GM23338 (cell line): ENCODE data around the gene ERRFI1. TPM values are rescaled to one million over a fixed set of nuclear protein-coding genes. Genes with fewer than 3 reads are reported as not detected.

ENCODE experiments used
- ATAC-seq: fragments of 200-7000 bp; cut with Tn5 transposase; 3 replicates; pipeline ENCODE4 v1.9.1; 2020
- DNase-seq: peaks from one replicate; pipeline ENCODE4 v3.0.0-alpha.2; 2015; ENCODE audit warnings: low spot score
- H2AFZ ChIP-seq: fragments of 200-600 bp; sonication (generic); 2 replicates; pipeline ENCODE4 v1.8.0; 2016; ENCODE audit warnings: antibody characterized with exemption, mild to moderate bottlenecking, moderate library complexity
- H3F3A ChIP-seq: fragments of 200-600 bp; sonication (generic); replicated peaks from 2 replicates; pipeline ENCODE4 v1.8.0; 2017; ENCODE audit warnings: antibody characterized with exemption, mixed run types, low read depth
- H3K27ac ChIP-seq: fragments of 200-600 bp; sonication (generic); 2 replicates; pipeline ENCODE4 v1.6.1; 2016; ENCODE audit warnings: low read depth
- H3K27me3 ChIP-seq: fragments of 200-600 bp; sonication (generic); 2 replicates; pipeline ENCODE4 v1.8.0; 2016; ENCODE audit warnings: mild to moderate bottlenecking, mixed run types, moderate library complexity; ENCODE audit not compliant: insufficient read depth
- H3K36me3 ChIP-seq: fragments of 200-600 bp; sonication (generic); 2 replicates; pipeline ENCODE4 v1.8.0; 2016; ENCODE audit warnings: mild to moderate bottlenecking; ENCODE audit not compliant: insufficient read depth
- H3K4me1 ChIP-seq: fragments of 200-600 bp; sonication (generic); 2 replicates; pipeline ENCODE4 v1.8.0; 2016; ENCODE audit warnings: mild to moderate bottlenecking, moderate library complexity; ENCODE audit not compliant: insufficient read depth
- H3K4me2 ChIP-seq: fragments of 200-600 bp; sonication (generic); 2 replicates; pipeline ENCODE4 v1.7.1; 2017; ENCODE audit warnings: mixed run types
- H3K4me3 ChIP-seq: fragments of 200-600 bp; sonication (generic); 2 replicates; pipeline ENCODE4 v1.6.1; 2016; ENCODE audit warnings: mixed run types
- H3K79me2 ChIP-seq: fragments of 200-600 bp; sonication (generic); replicated peaks from 2 replicates; pipeline ENCODE4 v1.8.0; 2017; ENCODE audit warnings: mild to moderate bottlenecking; ENCODE audit not compliant: insufficient read depth
- H3K9me2 ChIP-seq: fragments of 200-600 bp; sonication (generic); 2 replicates; pipeline ENCODE4 v1.8.0; 2017; ENCODE audit not compliant: insufficient read depth
- H4K20me1 ChIP-seq: fragments of 200-600 bp; sonication (generic); replicated peaks from 2 replicates; pipeline ENCODE4 v1.8.0; 2017; ENCODE audit warnings: mild to moderate bottlenecking; ENCODE audit not compliant: insufficient read depth
- H3K27ac Mint-ChIP-seq: 2 replicates; pipeline ENCODE4 v1.8.0; 2020; ENCODE audit warnings: inconsistent platforms, mild to moderate bottlenecking, moderate library complexity, mixed read lengths
- H3K27me3 Mint-ChIP-seq: 3 replicates; pipeline ENCODE4 v1.8.0; 2022; ENCODE audit warnings: low read depth, mild to moderate bottlenecking, moderate library complexity, mixed read lengths, inconsistent platforms; ENCODE audit not compliant: insufficient read depth, poor library complexity
- H3K36me3 Mint-ChIP-seq: 3 replicates; pipeline ENCODE4 v1.8.0; 2021; ENCODE audit warnings: low read depth, mild to moderate bottlenecking, inconsistent platforms, moderate library complexity, mixed read lengths
- H3K4me1 Mint-ChIP-seq: 3 replicates; pipeline ENCODE4 v1.8.0; 2020; ENCODE audit warnings: mild to moderate bottlenecking, inconsistent platforms, mixed read lengths
- H3K4me3 Mint-ChIP-seq: 3 replicates; pipeline ENCODE4 v1.8.0; 2021; ENCODE audit warnings: moderate library complexity, mild to moderate bottlenecking, inconsistent platforms, mixed read lengths
- H3K9me3 Mint-ChIP-seq: 3 replicates; pipeline ENCODE4 v1.8.0; 2020; ENCODE audit warnings: moderate library complexity, mild to moderate bottlenecking, inconsistent platforms, mixed read lengths
- CTCF ChIP-seq, 2 experiments: fragments of 200-600 bp in 1 of 2; sonication (generic) in 1 of 2; conservative IDR thresholded peaks; 2 replicates each; pipeline versions ENCODE4 v1.5.1 to v1.6.1; 2016 to 2017; ENCODE audit warnings: antibody characterized with exemption in 2 of 2, low read depth in 2 of 2, mild to moderate bottlenecking in 2 of 2, moderate library complexity in 1 of 2
- EZH2 ChIP-seq: fragments of 200-600 bp; sonication (generic); IDR thresholded peaks from one replicate; pipeline ENCODE4 v1.8.0; 2017; ENCODE audit warnings: antibody characterized with exemption, mild to moderate bottlenecking, low read depth; ENCODE audit not compliant: unreplicated experiment
- EZH2phosphoT487 ChIP-seq: fragments of 200-600 bp; sonication (generic); IDR thresholded peaks from one replicate; pipeline ENCODE4 v1.8.1; 2018; ENCODE audit warnings: antibody characterized with exemption; ENCODE audit not compliant: unreplicated experiment
- JUNB ChIP-seq: IDR thresholded peaks from one replicate; pipeline ENCODE4 v1.6.1; 2016; ENCODE audit warnings: antibody characterized with exemption; ENCODE audit not compliant: unreplicated experiment
- NANOG ChIP-seq: IDR thresholded peaks from 2 replicates; pipeline ENCODE4 v1.6.1; 2016; ENCODE audit warnings: antibody characterized with exemption, borderline replicate concordance
- POLR2AphosphoS5 ChIP-seq: IDR thresholded peaks from 2 replicates; pipeline ENCODE4 v1.6.1; 2016; ENCODE audit warnings: antibody characterized with exemption, low read depth
- REST ChIP-seq: IDR thresholded peaks from one replicate; pipeline ENCODE4 v1.6.1; 2018; ENCODE audit warnings: antibody characterized with exemption; ENCODE audit not compliant: unreplicated experiment
- STAT1 ChIP-seq: IDR thresholded peaks from one replicate; pipeline ENCODE4 v1.6.1; 2016; ENCODE audit warnings: antibody characterized with exemption; ENCODE audit not compliant: unreplicated experiment
- ZNF114 ChIP-seq: fragments of 250-450 bp; sonication (Bioruptor Pico); IDR thresholded peaks from 2 replicates; pipeline ENCODE4 v1.5.0; 2020; ENCODE audit warnings: mild to moderate bottlenecking, moderate library complexity
- ZNF331 ChIP-seq: fragments of 250-450 bp; sonication (Bioruptor Pico); IDR thresholded peaks from 2 replicates; pipeline ENCODE4 v1.5.0; 2020; ENCODE audit warnings: low read depth, mild to moderate bottlenecking, moderate library complexity
- polyA plus RNA-seq: library from polyadenylated mRNA; unstranded; fragments of >200 nt; fragmentation: Nextera tagmentation; extraction: Ambion mirVana; gene quantifications from 2 replicates; pipeline ENCODE4 v1.2.1, GENCODE V29; 2016
- total RNA-seq: library from RNA; depleted of rRNA; stranded (reverse); fragments of >200 nt; shearing (Covaris generic); gene quantifications from 2 replicates; pipeline ENCODE4 v1.2.3, GENCODE V29; 2014
- TF ChIP-seq, protein P1 (sequence below): fragments of 250-450 bp; sonication (Bioruptor Pico); IDR thresholded peaks from 2 replicates; pipeline ENCODE4 v1.5.0; 2020; ENCODE audit warnings: mild to moderate bottlenecking, moderate library complexity

ERRFI1 gene
- total and polyA plus RNA-seq, 2 experiments from 2014 or later, result 22.9 to 59.8 TPM

DNA sequence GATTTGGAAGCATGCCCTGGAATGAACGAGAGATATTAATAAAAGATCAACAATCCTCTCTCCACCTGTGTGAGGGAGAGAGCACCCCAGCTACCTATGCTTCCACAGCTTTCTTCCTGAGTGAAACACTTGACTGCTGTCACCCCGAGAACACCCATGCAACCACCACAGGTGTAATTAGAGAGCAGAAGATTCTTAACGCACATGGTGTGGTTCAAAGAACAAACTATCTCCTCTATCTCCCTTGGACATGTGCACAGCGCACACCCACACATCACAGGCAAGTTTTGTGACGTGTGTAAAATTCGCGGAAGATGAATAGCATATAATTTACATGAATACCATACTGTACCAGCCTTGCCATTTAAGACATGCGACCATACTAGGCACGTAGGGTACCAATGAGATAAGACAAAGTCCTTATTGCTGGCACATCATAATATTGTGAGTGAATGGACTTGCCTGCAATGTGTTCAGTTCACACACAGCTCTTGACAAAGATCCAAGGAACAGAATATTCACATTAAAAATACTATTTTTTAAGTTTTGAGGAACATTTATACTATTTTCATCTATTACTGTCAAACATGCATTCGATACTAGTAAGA lies 11.6 kb downstream of the ERRFI1 start:
- H3K9me2 ChIP-seq, result no peaks in the 10 kb centered on the region
- H4K20me1 ChIP-seq, result peaks cover 32% of the 10 kb centered on the region
- H3K4me2 ChIP-seq, result no peak overlapping the region
- ATAC-seq (no peak), DNase-seq (no peak)
- no peak overlapping the region for H2AFZ ChIP-seq
- H3K4me1 ChIP-seq, result peaks cover 43% of the 10 kb centered on the region
- H3F3A ChIP-seq, result peaks cover 14% of the 10 kb centered on the region
- H3K27ac ChIP-seq, result no peak overlapping the region
- Mint-ChIP-seq H3K36me3 (peaks cover 47% of the 10 kb centered on the region), H3K4me3 (no peak overlapping the region), H3K27ac (no peak overlapping the region), H3K27me3 (no peaks in the 10 kb centered on the region), H3K4me1 (peaks cover 44% of the 10 kb centered on the region), H3K9me3 (no peaks in the 10 kb centered on the region)
- H3K36me3 ChIP-seq, result peaks cover 29% of the 10 kb centered on the region
- TF ChIP-seq JUNB (no peak), REST (no peak), STAT1 (no peak), ZNF331 (CRISPR knock-in tag) (no peak), POLR2AphosphoS5 (no peak), EZH2 (no peak), ZNF114 (CRISPR knock-in tag) (no peak), EZH2phosphoT487 (no peak), NANOG (no peak), CTCF (conservative IDR thresholded peaks at IDR 0.05; ENCODE audit: low read depth in 2 of 2) (no peak)
- TF ChIP-seq, protein P1, sequence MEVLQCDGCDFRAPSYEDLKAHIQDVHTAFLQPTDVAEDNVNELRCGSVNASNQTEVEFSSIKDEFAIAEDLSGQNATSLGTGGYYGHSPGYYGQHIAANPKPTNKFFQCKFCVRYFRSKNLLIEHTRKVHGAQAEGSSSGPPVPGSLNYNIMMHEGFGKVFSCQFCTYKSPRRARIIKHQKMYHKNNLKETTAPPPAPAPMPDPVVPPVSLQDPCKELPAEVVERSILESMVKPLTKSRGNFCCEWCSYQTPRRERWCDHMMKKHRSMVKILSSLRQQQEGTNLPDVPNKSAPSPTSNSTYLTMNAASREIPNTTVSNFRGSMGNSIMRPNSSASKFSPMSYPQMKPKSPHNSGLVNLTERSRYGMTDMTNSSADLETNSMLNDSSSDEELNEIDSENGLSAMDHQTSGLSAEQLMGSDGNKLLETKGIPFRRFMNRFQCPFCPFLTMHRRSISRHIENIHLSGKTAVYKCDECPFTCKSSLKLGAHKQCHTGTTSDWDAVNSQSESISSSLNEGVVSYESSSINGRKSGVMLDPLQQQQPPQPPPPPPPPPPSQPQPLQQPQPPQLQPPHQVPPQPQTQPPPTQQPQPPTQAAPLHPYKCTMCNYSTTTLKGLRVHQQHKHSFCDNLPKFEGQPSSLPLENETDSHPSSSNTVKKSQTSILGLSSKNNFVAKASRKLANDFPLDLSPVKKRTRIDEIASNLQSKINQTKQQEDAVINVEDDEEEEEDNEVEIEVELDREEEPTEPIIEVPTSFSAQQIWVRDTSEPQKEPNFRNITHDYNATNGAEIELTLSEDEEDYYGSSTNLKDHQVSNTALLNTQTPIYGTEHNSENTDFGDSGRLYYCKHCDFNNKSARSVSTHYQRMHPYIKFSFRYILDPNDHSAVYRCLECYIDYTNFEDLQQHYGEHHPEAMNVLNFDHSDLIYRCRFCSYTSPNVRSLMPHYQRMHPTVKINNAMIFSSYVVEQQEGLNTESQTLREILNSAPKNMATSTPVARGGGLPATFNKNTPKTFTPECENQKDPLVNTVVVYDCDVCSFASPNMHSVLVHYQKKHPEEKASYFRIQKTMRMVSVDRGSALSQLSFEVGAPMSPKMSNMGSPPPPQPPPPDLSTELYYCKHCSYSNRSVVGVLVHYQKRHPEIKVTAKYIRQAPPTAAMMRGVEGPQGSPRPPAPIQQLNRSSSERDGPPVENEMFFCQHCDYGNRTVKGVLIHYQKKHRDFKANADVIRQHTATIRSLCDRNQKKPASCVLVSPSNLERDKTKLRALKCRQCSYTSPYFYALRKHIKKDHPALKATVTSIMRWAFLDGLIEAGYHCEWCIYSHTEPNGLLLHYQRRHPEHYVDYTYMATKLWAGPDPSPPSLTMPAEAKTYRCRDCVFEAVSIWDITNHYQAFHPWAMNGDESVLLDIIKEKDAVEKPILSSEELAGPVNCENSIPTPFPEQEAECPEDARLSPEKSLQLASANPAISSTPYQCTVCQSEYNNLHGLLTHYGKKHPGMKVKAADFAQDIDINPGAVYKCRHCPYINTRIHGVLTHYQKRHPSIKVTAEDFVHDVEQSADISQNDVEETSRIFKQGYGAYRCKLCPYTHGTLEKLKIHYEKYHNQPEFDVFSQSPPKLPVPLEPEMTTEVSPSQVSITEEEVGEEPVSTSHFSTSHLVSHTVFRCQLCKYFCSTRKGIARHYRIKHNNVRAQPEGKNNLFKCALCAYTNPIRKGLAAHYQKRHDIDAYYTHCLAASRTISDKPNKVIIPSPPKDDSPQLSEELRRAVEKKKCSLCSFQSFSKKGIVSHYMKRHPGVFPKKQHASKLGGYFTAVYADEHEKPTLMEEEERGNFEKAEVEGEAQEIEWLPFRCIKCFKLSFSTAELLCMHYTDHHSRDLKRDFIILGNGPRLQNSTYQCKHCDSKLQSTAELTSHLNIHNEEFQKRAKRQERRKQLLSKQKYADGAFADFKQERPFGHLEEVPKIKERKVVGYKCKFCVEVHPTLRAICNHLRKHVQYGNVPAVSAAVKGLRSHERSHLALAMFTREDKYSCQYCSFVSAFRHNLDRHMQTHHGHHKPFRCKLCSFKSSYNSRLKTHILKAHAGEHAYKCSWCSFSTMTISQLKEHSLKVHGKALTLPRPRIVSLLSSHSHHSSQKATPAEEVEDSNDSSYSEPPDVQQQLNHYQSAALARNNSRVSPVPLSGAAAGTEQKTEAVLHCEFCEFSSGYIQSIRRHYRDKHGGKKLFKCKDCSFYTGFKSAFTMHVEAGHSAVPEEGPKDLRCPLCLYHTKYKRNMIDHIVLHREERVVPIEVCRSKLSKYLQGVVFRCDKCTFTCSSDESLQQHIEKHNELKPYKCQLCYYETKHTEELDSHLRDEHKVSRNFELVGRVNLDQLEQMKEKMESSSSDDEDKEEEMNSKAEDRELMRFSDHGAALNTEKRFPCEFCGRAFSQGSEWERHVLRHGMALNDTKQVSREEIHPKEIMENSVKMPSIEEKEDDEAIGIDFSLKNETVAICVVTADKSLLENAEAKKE (CRISPR knock-in tag), result no peak
- no peaks in the 10 kb centered on the region for H3K27me3 ChIP-seq
- H3K79me2 ChIP-seq, result peaks cover 75% of the 10 kb centered on the region
- no peak overlapping the region for H3K4me3 ChIP-seq
